ENCODE results near the gene HSD11B1. TPM values are rescaled to one million over a fixed set of nuclear protein-coding genes. Genes with fewer than 3 reads are reported as not detected.
A peak's percentile ranks its signal among the peaks of the same experiment; 100 is the strongest.

The HSD11B1 gene
- total RNA-seq, 2 experiments from 2014 or later = 0.33 TPM; not detected in 1

GRCh38 chr1:209662879-209663327, 41.7 kb upstream of the HSD11B1 start:
- no peaks in the 10 kb centered on the region for H3K27me3 ChIP-seq (ENCODE audit: control insufficient read depth in 1 of 2, insufficient read depth in 2 of 2, low read length in 2 of 2)
- H3K27me3 Mint-ChIP-seq = no peaks in the 10 kb centered on the region
- ATAC-seq (ENCODE audit: poor library complexity) (no peak), DNase-seq (no peak)
- CTCF ChIA-PET = no interaction called here
- no peaks in the 10 kb centered on the region for H3K36me3 ChIP-seq (ENCODE audit: insufficient read depth, low read length)
- no peaks in the 10 kb centered on the region for H3K36me3 Mint-ChIP-seq (ENCODE audit: low read depth)
- peaks cover 10% of the 10 kb centered on the region for H3K4me1 Mint-ChIP-seq (ENCODE audit: low read depth)
- no peak for TF ChIP-seq CTCF (IDR thresholded peaks at IDR 0.05)
- POLR2A ChIA-PET = no interaction called here
- no peak overlapping the region for H3K27ac Mint-ChIP-seq
- H3K4me3 Mint-ChIP-seq = no peak overlapping the region
- no peaks in the 10 kb centered on the region for H3K4me1 ChIP-seq (ENCODE audit: insufficient read depth, low read length)
- H3K4me3 ChIP-seq (ENCODE audit: low read length) = no peak overlapping the region
- no peaks in the 10 kb centered on the region for H3K9me3 ChIP-seq (ENCODE audit: control insufficient read depth in 1 of 2, insufficient read depth in 1 of 2, low read length in 2 of 2)
- no peak overlapping the region for H3K27ac ChIP-seq (ENCODE audit: low read depth in 1 of 2, low read length in 2 of 2)
- H3K9me3 Mint-ChIP-seq = no peaks in the 10 kb centered on the region
- intact Hi-C loops (cut with DNase I, micrococcal nuclease) = no loop called here

GRCh38 chr1:209667103-209667502, 37.5 kb upstream of the HSD11B1 start:
- H3K36me3 ChIP-seq (ENCODE audit: insufficient read depth, low read length) = no peaks in the 10 kb centered on the region
- H3K27me3 ChIP-seq (ENCODE audit: control insufficient read depth in 1 of 2, insufficient read depth in 2 of 2, low read length in 2 of 2) = no peaks in the 10 kb centered on the region
- intact Hi-C loops (cut with DNase I, micrococcal nuclease) = no loop called here
- Mint-ChIP-seq H3K36me3 (ENCODE audit: low read depth) (no peaks in the 10 kb centered on the region), H3K4me3 (no peak overlapping the region), H3K27ac (no peak overlapping the region), H3K9me3 (no peaks in the 10 kb centered on the region), H3K4me1 (ENCODE audit: low read depth) (peaks cover 4% of the 10 kb centered on the region), H3K27me3 (no peaks in the 10 kb centered on the region)
- no peaks in the 10 kb centered on the region for H3K9me3 ChIP-seq (ENCODE audit: control insufficient read depth in 1 of 2, insufficient read depth in 1 of 2, low read length in 2 of 2)
- DNase-seq (no peak), ATAC-seq (ENCODE audit: poor library complexity) (no peak)
- no peak overlapping the region for H3K27ac ChIP-seq (ENCODE audit: low read depth in 1 of 2, low read length in 2 of 2)
- H3K4me3 ChIP-seq (ENCODE audit: low read length) = no peak overlapping the region
- POLR2A ChIA-PET = no interaction called here
- CTCF ChIA-PET = no interaction called here
- no peak for TF ChIP-seq CTCF (IDR thresholded peaks at IDR 0.05)
- peaks cover 7% of the 10 kb centered on the region for H3K4me1 ChIP-seq (ENCODE audit: insufficient read depth, low read length)

GRCh38 chr1:209667708-209668107, 36.9 kb upstream of the HSD11B1 start:
- H3K4me1 ChIP-seq (ENCODE audit: insufficient read depth, low read length) = peaks cover 10% of the 10 kb centered on the region
- ChIA-PET POLR2A (no interaction called here), CTCF (no interaction called here)
- Mint-ChIP-seq H3K36me3 (ENCODE audit: low read depth) (no peaks in the 10 kb centered on the region), H3K27ac (no peak overlapping the region), H3K4me1 (ENCODE audit: low read depth) (peaks cover 6% of the 10 kb centered on the region), H3K27me3 (no peaks in the 10 kb centered on the region), H3K9me3 (no peaks in the 10 kb centered on the region), H3K4me3 (no peak overlapping the region)
- TF ChIP-seq CTCF (IDR thresholded peaks at IDR 0.05) = no peak
- H3K27me3 ChIP-seq (ENCODE audit: control insufficient read depth in 1 of 2, insufficient read depth in 2 of 2, low read length in 2 of 2) = no peaks in the 10 kb centered on the region
- no peaks in the 10 kb centered on the region for H3K36me3 ChIP-seq (ENCODE audit: insufficient read depth, low read length)
- DNase-seq (peak in 2 of 14 experiments; percentile 40 to 42), ATAC-seq (ENCODE audit: poor library complexity) (no peak)
- intact Hi-C loops (cut with DNase I, micrococcal nuclease) = no loop called here
- H3K4me3 ChIP-seq (ENCODE audit: low read length) = no peak overlapping the region
- no peak overlapping the region for H3K27ac ChIP-seq (ENCODE audit: low read depth in 1 of 2, low read length in 2 of 2)
- no peaks in the 10 kb centered on the region for H3K9me3 ChIP-seq (ENCODE audit: control insufficient read depth in 1 of 2, insufficient read depth in 1 of 2, low read length in 2 of 2)

Data from CD4-positive, alpha-beta T cell (primary cell).